ENCODE measurements around the gene EIF1B. TPM values are rescaled to one million over a fixed set of nuclear protein-coding genes. Genes with fewer than 3 reads are reported as not detected.

Gene EIF1B
- total RNA-seq, 2 donors from 2014 or later = 39.6 to 49.2 TPM

GRCh38 chr3:40304352-40304751 lies 5.2 kb upstream of the EIF1B start:
- DNase-seq (no peak), ATAC-seq (no peak)
- intact Hi-C loops (cut with DNase I, micrococcal nuclease) = no loop called here

- intact Hi-C loops (cut with DNase I, micrococcal nuclease) = no loop called here
- DNase-seq (no peak), ATAC-seq (no peak)
Observed at GRCh38 chr3:40306336-40306735, 3.2 kb upstream of the EIF1B start.

- intact Hi-C loops (cut with DNase I, micrococcal nuclease) = no loop called here
- ATAC-seq = no peak
- DNase-seq = no peak
Observed at GRCh38 chr3:40307176-40307575, 2.3 kb upstream of the EIF1B start.

- intact Hi-C loops (cut with DNase I, micrococcal nuclease) = no loop called here
- ATAC-seq = no peak
Observed at GRCh38 chr3:40308725-40309417, 636 bp upstream of the EIF1B start.

GRCh38 chr3:40309925-40310695 lies 603 bp downstream of the EIF1B start:
- peak; percentile 40 for ATAC-seq
- intact Hi-C loops (cut with DNase I, micrococcal nuclease) = no loop called here
- peak; percentile 44 to 55 for DNase-seq

More at GRCh38 chr3:40308725-40309417, 636 bp upstream of the EIF1B start:
- DNase-seq = no peak

GRCh38 chr3:40310705-40311104 lies 1.2 kb downstream of the EIF1B start:
- DNase-seq = no peak
- no peak for ATAC-seq
- intact Hi-C loops (cut with DNase I, micrococcal nuclease) = no loop called here

GRCh38 chr3:40312661-40313226 lies 3.2 kb downstream of the EIF1B start:
- DNase-seq (no peak), ATAC-seq (no peak)
- intact Hi-C loops (cut with DNase I, micrococcal nuclease) = no loop called here

- DNase-seq (no peak), ATAC-seq (peak; percentile 51)
- intact Hi-C loops (cut with DNase I, micrococcal nuclease) = no loop called here
Observed at GRCh38 chr3:40313975-40314860, 4.7 kb downstream of the EIF1B start.

- peak in 1 of 2 donors; percentile 23 for DNase-seq
- ATAC-seq = peak; percentile 47
- intact Hi-C loops (cut with DNase I, micrococcal nuclease) = loop anchor here in 1 of 2 donors (2.0 kb wide), 1 partner anchor 126 kb away; no protein-coding TSS in a partner anchor
Observed at GRCh38 chr3:40317061-40317855, 7.8 kb downstream of the EIF1B start.

- DNase-seq (no peak), ATAC-seq (no peak)
- intact Hi-C loops (cut with DNase I, micrococcal nuclease) = no loop called here
Observed at GRCh38 chr3:40321818-40322217, 12.3 kb downstream of the EIF1B start.

- DNase-seq = no peak
- ATAC-seq = no peak
- intact Hi-C loops (cut with DNase I, micrococcal nuclease) = no loop called here
Observed at GRCh38 chr3:40323946-40324345, 14.4 kb downstream of the EIF1B start.

GRCh38 chr3:40324621-40325020 lies 15.1 kb downstream of the EIF1B start:
- intact Hi-C loops (cut with DNase I, micrococcal nuclease) = no loop called here
- ATAC-seq = no peak
- DNase-seq = no peak

- intact Hi-C loops (cut with DNase I, micrococcal nuclease) = no loop called here
- DNase-seq (no peak), ATAC-seq (no peak)
Observed at GRCh38 chr3:40325465-40325864, 16.0 kb downstream of the EIF1B start.

- intact Hi-C loops (cut with DNase I, micrococcal nuclease) = no loop called here
- ATAC-seq = no peak
- no peak for DNase-seq
Observed at GRCh38 chr3:40328374-40328773, 18.9 kb downstream of the EIF1B start.

- intact Hi-C loops (cut with DNase I, micrococcal nuclease) = no loop called here
- DNase-seq = no peak
- no peak for ATAC-seq
Observed at GRCh38 chr3:40329071-40329470, 19.6 kb downstream of the EIF1B start.

- ATAC-seq (no peak), DNase-seq (no peak)
- intact Hi-C loops (cut with DNase I, micrococcal nuclease) = no loop called here
Observed at GRCh38 chr3:40332684-40333083, 23.2 kb downstream of the EIF1B start.

GRCh38 chr3:40333416-40333815 lies 23.9 kb downstream of the EIF1B start:
- ATAC-seq (no peak), DNase-seq (no peak)
- intact Hi-C loops (cut with DNase I, micrococcal nuclease) = no loop called here

- ATAC-seq (no peak), DNase-seq (no peak)
- intact Hi-C loops (cut with DNase I, micrococcal nuclease) = no loop called here
Observed at GRCh38 chr3:40333852-40334251, 24.3 kb downstream of the EIF1B start.
